DOHH2 (cell line): Measurements from ENCODE around the gene OSBPL9.

Experiments
- H3F3A ChIP-seq: fragments of 200-600 bp; sonication (generic), shearing (Covaris generic); 2 replicates; pipeline ENCODE4 v1.6.0; 2016; ENCODE audit warnings: antibody characterized with exemption, mild to moderate bottlenecking; ENCODE audit not compliant: control insufficient read depth, insufficient read depth
- H3K27ac ChIP-seq: fragments of 200-600 bp; sonication (generic); 2 replicates; pipeline ENCODE4 v1.5.1; 2014; ENCODE audit warnings: low read depth, mild to moderate bottlenecking, low read length, moderate library complexity
- H3K27me3 ChIP-seq: fragments of 200-600 bp; sonication (generic); 2 replicates; pipeline ENCODE4 v1.6.1; 2014; ENCODE audit warnings: mild to moderate bottlenecking, low read length, mixed read lengths; ENCODE audit not compliant: control insufficient read depth
- H3K36me3 ChIP-seq: fragments of 200-600 bp; sonication (generic); 2 replicates; pipeline ENCODE4 v1.6.1; 2014; ENCODE audit warnings: mild to moderate bottlenecking, low read length, moderate library complexity, mixed read lengths; ENCODE audit not compliant: control insufficient read depth
- H3K4me1 ChIP-seq: fragments of 200-600 bp; sonication (generic); 2 replicates; pipeline ENCODE4 v1.6.1; 2014; ENCODE audit warnings: mild to moderate bottlenecking, low read length, mixed read lengths; ENCODE audit not compliant: control insufficient read depth
- H3K4me2 ChIP-seq: fragments of 200-600 bp; sonication (generic); 2 replicates; pipeline ENCODE4 v1.6.0; 2014; ENCODE audit warnings: mild to moderate bottlenecking, low read length, moderate library complexity
- H3K4me3 ChIP-seq: fragments of 200-600 bp; sonication (generic); 2 replicates; pipeline ENCODE4 v1.5.1; 2014; ENCODE audit warnings: mild to moderate bottlenecking, low read length, mixed read lengths
- H3K79me2 ChIP-seq: fragments of 200-600 bp; sonication (generic); 2 replicates; pipeline ENCODE4 v1.6.1; 2014; ENCODE audit warnings: mild to moderate bottlenecking, low read length, mixed read lengths; ENCODE audit not compliant: control insufficient read depth
- H3K9me2 ChIP-seq: fragments of 200-600 bp; sonication (generic); replicated peaks from 2 replicates; pipeline ENCODE4 v1.6.1; 2014; ENCODE audit warnings: mild to moderate bottlenecking, low read length, mixed read lengths; ENCODE audit not compliant: control insufficient read depth
- H3K9me3 ChIP-seq: fragments of 200-600 bp; sonication (generic); 2 replicates; pipeline ENCODE4 v1.6.1; 2014; ENCODE audit warnings: antibody characterized with exemption, low read length, mixed read lengths; ENCODE audit not compliant: control insufficient read depth, insufficient read depth
- H4K20me1 ChIP-seq: fragments of 200-600 bp; sonication (generic); 2 replicates; pipeline ENCODE4 v1.6.0; 2014; ENCODE audit warnings: low read depth, mild to moderate bottlenecking, antibody characterized with exemption, low read length, moderate library complexity; ENCODE audit not compliant: control insufficient read depth, insufficient read depth
- CTCF ChIP-seq: fragments of 200-600 bp; sonication (generic); IDR thresholded peaks from one replicate; pipeline ENCODE4 v1.5.1; 2014; ENCODE audit warnings: antibody characterized with exemption, mild to moderate bottlenecking, low read depth, low read length; ENCODE audit not compliant: poor library complexity, severe bottlenecking
- EZH2phosphoT487 ChIP-seq: fragments of 200-600 bp; sonication (generic); IDR thresholded peaks from 2 replicates; pipeline ENCODE4 v1.6.1; 2017; ENCODE audit warnings: borderline replicate concordance, mild to moderate bottlenecking, antibody characterized with exemption, low read length, moderate library complexity, mixed read lengths

OSBPL9 gene

DNA sequence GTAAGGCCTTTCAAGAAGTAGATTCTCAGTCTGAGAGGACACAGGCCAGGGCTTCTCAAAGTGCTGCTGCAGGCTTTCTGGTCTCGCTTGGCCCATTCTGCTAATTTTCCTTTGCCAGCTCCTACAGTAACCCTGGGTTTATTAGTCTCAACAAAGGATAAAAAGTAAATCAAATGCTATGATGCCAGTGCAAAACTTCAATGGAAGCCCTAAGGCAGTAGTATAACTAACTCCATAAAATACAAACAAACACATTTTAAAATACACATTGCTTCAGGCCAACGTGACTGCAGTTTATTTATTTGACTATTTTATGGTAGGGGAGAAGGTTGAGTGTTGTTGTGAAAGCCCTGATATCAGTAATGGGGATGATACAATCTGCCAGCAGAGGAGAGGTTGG is 172.0 kb downstream of the OSBPL9 start:
- H3K36me3 ChIP-seq = peaks cover 98% of the 10 kb centered on the region
- no peaks in the 10 kb centered on the region for H3K27me3 ChIP-seq
- no peak overlapping the region for H3K27ac ChIP-seq
- TF ChIP-seq CTCF (no peak), EZH2phosphoT487 (no peak)
- no peaks in the 10 kb centered on the region for H3F3A ChIP-seq
- no peaks in the 10 kb centered on the region for H3K9me3 ChIP-seq
- H3K4me1 ChIP-seq = no peaks in the 10 kb centered on the region
- no peak overlapping the region for H3K4me3 ChIP-seq
- H3K4me2 ChIP-seq = no peak overlapping the region
- 0 out of 2 replicates have a peak, but pooled peaks cover 4% of the 10 kb centered on the region for H4K20me1 ChIP-seq
- no peaks in the 10 kb centered on the region for H3K9me2 ChIP-seq
- no peaks in the 10 kb centered on the region for H3K79me2 ChIP-seq

- Histone ChIP-seq H3K4me2 (no peak overlapping the region), H3K27ac (no peak overlapping the region), H3K36me3 (peaks cover 98% of the 10 kb centered on the region), H4K20me1 (0 out of 2 replicates have a peak, but pooled peaks cover 4% of the 10 kb centered on the region), H3K9me3 (no peaks in the 10 kb centered on the region), H3K4me1 (no peaks in the 10 kb centered on the region), H3K27me3 (no peaks in the 10 kb centered on the region), H3K9me2 (no peaks in the 10 kb centered on the region), H3K4me3 (no peak overlapping the region), H3K79me2 (no peaks in the 10 kb centered on the region), H3F3A (no peaks in the 10 kb centered on the region)
- TF ChIP-seq EZH2phosphoT487 = no peak
- TF ChIP-seq CTCF = no peak
Observed at GRCh38 chr1:51789342-51789741, 172.4 kb downstream of the OSBPL9 start.

DNA sequence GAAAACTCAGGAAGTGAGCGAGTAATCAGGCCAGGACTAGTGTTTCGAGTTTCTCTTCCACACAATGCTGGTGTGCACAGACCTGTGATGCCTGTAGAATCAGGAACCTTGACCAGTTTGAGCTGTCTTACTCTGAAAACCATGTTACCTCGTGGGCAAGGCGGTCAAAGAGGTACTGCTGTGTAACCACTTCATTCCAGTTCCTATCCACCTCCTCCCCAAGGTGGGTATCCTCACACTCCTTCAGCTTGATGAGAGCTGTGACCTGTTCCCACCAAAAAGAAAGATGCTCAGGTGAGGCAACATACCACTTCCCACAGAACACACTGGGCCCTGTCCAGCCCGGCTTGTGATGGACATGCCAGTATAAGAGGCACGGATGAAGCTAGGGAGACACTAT is 173.5 kb downstream of the OSBPL9 start:
- Histone ChIP-seq H3K4me2 (no peak overlapping the region), H3K9me3 (no peaks in the 10 kb centered on the region), H3K36me3 (peaks cover 97% of the 10 kb centered on the region), H3K27ac (no peak overlapping the region), H3K27me3 (no peaks in the 10 kb centered on the region), H3K4me1 (no peaks in the 10 kb centered on the region), H3K4me3 (no peak overlapping the region), H3K79me2 (no peaks in the 10 kb centered on the region), H3K9me2 (no peaks in the 10 kb centered on the region), H4K20me1 (0 out of 2 replicates have a peak, but pooled peaks cover 4% of the 10 kb centered on the region), H3F3A (no peaks in the 10 kb centered on the region)
- TF ChIP-seq EZH2phosphoT487 (no peak), CTCF (no peak)
